Measurements from ENCODE around the gene MAGEC3.
"Not testable (repeated sequence)": the region's sequence is repeated elsewhere in the genome, so short reads cannot be mapped to it uniquely, and the experiment has no call there.

The MAGEC3 gene, protein sequence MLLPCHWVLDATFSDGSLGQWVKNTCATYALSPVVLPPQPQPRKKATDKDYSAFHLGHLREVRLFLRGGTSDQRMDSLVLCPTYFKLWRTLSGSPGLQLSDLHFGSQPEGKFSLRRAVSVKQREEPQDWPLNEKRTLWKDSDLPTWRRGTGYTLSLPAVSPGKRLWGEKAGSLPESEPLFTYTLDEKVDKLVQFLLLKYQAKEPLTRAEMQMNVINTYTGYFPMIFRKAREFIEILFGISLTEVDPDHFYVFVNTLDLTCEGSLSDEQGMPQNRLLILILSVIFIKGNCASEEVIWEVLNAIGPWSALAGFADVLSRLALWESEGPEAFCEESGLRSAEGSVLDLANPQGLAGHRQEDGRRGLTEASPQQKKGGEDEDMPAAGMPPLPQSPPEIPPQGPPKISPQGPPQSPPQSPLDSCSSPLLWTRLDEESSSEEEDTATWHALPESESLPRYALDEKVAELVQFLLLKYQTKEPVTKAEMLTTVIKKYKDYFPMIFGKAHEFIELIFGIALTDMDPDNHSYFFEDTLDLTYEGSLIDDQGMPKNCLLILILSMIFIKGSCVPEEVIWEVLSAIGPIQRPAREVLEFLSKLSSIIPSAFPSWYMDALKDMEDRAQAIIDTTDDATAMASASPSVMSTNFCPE

DNA sequence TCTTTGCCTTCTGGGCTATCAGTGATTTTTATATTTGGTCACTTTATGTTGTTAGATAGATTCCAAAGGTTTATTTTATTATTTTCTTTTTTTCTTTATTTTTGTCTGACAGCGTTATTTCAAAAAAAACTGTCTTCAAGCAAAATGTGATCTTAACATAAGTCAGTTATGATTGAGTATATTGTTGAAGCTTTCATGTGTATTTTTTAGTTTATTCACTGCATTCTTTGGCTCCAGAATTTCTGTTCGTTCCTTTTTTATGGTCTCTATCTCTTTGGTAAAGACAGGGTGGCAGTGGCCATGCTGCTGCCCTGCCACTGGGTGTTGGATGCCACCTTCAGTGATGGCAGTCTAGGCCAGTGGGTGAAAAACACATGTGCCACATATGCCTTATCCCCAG is at the start of gene MAGEC3:
Gene MAGEC3 (plus strand): TSS at position 301 of the 400 bp plus-strand sequence. CDS start 0 bp downstream, at position 301.
- DNase-seq: no peak

DNA sequence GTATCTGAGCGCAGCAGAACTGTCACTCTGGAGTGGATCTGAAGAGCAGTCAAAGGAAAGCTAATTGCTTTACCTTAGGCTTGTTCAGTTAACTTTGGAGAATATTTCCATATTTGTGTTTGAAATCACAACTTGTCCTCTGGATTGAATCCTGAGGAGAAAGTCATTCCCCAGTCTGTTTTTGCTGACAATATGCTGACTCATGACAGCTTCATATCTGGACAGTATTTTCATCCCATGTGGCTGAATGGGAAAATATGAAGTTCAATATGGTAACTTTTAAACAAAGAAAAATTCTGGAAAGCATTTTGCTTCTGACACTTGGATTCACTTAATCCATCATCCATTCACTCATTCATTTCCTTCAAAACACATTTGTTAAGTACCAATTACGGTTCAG is 46.3 kb upstream of the MAGEC3 start:
- DNase-seq: no peak

DNA sequence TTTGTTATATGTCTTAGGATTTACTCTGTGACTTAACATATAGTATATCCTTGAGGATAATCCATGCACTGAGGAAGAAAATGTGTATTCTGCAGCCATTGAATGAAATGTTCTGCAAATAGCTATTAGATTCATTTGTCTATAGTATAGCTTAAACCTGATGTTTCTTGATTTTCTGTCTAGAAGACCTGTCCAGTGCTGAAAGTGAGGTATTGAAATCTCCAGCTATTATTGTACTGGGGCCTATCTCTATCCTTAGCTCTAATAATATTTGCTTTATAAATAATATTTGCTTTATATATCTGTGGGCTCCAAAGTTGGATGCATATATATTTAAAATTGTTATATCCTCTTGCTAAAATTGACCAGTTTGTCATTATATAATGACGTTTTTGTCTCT is 26.7 kb upstream of the MAGEC3 start:
- DNase-seq: no peak

DNA sequence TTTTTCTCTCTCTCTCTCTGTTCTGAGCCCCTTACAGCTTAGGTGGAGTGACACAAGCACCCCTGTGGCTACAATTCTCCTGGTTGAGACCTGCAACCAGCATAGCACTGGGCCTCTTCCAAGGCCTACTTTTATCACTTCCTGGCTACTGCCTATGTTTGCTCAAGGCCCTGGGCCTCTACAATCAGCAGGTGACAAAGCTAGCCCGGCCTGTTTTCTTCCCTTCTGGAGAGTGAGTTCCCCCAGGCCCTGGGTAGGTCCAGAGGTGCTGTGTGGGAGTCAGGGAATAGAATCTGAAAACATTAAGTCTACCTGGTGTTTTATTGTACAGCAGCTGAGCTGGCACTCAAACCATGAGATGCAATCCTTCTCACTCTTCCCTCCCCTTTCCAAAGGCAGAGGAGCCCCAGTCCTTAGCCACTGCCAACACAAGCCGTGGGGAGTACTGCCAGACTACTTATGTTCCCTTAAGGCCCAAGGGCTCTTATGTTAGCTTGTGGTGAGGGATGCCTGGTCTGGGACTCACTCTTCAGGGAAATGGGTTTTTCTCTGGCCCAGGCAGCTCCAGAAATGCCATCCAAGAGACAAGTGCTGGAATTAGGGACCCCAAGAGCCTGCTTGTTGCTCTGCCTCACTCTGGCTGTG is 23.8 kb upstream of the MAGEC3 start:
- no peak for DNase-seq

DNA sequence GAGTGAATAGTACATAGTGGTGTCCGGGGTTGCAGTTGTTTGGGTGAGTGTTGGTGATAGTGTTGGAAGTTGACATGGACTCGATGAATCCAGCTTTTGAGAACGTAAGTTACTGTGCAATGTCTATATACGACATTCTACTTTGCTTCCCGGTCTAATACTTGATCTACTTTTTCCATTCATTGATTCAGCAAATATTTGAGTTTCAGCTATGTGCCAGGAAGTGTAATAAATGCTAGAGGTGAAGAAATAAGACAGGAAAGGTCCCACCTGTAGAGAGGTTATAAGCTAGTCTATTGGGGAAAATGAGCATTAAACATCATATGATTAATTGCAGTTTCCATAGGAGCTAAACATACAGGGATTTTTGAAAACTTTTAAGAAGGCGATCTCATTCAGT is 22.2 kb upstream of the MAGEC3 start:
- DNase-seq: no peak

DNA sequence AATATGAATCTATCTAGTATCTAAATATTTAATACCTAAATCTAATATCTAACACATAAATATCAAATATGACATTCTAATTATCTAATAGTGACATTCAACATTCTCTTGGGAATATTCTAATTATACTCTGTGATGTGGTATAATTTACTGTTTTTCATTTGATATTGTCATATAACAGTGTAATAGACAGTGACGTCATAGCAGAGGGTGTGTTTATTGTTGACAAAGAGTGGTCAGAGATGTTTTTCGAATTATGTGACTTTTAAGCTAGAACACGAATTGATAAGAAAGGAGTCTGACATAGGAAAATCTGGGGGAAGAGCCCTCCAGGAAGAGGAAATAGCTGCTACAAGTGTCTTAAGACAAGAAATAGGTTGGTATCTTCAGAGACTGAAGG is 5.9 kb upstream of the MAGEC3 start:
- DNase-seq: no peak

DNA sequence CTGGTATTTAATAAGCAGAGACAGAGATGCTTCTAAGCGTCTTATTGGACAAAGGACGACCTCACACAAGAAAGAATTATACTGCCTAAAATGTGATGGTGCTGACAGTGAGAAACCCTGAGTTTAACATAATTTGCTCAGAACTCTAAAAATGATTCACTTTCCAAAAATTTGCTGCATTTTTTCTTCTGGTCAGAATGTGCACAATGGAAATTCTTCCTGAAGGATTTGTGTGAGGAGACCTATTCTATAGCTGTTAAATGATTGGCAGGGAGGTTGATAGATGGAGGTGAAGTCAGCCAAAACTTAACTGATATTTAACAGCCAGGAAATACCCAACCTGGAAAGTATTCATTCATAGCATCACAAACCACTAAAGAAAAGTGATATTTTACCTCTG is 1.7 kb downstream of the MAGEC3 start:
- no peak for DNase-seq

DNA sequence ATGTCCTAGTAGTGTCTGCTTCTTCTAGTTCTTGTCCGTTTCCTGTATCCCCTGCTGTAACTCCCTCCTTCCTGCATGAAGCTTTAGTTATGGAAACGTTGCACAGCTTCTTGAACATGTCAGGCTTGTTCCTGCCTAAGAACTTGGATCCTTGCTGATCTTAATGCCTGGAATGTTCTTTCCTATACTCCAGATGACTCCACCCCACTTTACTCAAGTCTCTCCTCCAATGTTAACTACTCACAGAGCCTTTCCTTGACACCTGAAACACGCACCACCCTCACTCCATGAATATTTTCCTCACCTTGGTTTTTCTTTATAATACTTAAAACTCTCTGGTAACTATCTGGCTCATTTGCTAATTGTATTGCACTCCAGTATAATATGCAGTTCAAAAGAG is 19.4 kb downstream of the MAGEC3 start:
- DNase-seq: no peak

DNA sequence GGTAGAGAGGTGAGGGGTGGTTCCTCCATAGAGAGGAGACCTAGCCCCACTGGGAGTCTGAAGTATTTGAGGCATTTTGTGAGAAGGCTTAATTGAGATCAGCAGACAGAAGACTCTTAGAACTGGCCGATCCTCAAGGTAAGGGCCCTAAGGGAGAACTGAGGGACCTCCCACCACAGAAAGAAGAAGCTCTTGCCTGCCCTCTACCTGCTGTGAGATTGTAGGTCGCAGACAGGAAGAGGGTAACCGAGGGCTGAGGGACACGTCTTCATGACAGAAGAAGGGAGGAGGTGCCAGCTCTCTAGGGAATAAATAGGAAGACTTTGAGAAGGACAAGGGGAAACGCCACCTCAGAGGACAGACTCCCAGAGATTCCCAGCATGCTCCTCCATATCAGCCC is 41.5 kb downstream of the MAGEC3 start:
- DNase-seq: no peak

DNA sequence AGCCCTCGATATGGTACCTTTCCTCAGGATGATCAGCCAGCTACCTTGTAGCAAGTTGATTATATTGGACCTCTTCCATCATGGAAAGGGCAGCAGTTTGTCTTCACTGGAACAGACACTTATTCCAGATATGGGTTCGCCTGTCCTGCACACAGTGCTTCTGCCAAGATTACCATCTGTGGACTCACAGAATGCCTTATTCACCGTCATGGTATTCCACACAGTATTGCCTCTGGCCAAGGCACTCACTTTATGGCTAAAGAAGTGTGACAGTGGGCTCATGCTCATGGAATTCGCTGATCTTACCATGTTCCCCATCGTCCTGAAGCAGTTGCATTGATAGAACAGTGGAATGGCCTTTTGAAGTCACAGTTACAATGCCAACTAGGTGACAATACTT is 50.7 kb downstream of the MAGEC3 start:
- not testable (repeated sequence) for DNase-seq

DNA sequence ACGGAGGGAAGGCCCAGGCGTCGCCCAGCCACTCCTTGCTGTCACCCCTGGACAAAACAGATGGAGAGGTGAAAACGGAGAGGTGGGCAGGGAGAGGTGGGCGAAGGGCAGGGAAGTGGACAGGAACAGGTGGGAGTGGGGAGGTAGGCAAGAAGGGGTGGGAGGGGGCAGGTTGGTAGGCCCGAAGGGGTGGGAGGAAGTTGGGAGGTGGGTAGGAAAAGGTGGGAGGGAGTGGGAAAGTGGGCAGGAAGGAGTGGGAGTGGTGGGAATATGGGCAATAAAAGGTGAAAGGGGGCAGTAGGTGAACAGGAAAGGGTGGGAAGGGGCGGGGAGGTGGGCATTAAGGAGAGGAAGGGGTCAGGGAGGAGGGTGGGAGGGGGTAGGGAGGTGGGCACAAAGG is 56.6 kb downstream of the MAGEC3 start:
- no peak for DNase-seq

DNA sequence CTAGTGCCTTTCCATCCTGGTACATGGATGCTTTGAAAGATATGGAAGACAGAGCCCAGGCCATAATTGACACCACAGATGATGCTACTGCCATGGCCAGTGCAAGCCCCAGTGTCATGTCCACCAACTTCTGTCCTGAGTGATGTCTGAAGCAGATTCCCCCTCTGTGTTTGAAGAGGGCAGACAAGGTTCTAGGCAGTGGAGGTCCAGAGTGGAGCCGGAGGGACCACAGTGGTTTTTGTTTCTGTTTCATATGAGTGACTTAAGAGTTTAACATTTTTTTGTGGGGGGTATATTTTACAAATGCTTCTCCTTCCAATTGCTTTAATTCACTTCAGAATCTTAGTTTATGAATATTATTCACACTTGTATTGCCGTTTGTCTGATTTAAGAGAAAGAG is 59.6 kb downstream of the MAGEC3 start:
- DNase-seq: no peak

DNA sequence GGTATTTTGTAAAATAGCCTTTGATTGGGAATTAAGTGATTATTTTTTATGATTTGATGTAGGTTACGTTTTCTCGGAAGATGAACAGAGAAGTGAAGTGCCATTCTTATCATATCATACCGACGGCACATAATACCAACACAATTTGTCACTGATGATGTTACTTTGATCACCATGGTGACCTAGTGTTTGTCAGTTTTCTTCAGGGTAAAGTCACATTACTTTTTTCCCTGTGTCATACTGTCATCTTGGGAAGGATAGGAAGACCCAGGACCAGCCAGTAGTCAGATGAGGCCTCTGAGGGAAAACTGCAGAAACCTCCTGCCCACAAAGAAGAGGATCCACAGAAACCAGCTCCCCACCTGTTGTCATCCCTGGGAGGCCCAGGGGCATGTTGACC is 64.2 kb downstream of the MAGEC3 start:
- DNase-seq: no peak

DNA sequence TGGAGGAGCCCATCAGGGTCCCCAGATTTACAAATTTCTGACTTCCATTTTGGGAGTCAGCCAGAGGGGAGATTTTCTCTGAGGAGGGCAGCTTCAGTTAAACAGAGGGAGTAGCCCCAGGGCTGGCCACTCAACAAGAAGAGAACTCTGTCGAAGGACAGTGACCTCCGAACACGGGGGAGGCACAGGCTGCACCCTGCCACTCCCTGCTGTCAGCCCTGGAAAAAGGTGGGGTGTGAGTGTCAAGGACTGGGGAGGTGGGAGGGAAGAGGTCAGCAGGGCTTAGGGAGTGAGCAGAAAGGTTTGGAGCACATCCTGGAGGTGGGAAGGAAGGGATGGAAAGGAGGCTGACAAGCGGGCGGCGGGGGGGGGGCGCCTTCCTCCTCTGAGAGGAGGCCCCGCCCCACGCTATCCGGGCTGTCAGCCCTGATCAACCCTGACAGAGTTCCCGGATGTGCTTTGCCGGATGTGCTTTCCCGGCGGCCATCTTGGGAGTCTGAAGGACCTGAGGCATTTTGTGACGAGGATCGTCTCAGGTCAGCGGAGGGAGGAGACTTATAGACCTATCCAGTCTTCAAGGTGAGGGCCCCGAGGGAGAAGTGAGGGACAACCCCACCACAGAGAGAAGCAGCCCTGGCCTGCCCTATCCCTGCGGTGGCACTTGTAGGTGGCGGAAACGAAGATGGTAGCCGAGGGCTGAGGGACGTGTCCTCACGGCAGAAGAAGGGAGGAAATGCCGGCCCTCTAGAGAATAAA is 65.5 kb downstream of the MAGEC3 start, which contains the start of gene MAGEC1:
Gene MAGEC1 (plus strand): TSS at position 495 of the 756 bp plus-strand sequence. CDS start 1,179 bp downstream, outside the sequence.
- DNase-seq: no peak

DNA sequence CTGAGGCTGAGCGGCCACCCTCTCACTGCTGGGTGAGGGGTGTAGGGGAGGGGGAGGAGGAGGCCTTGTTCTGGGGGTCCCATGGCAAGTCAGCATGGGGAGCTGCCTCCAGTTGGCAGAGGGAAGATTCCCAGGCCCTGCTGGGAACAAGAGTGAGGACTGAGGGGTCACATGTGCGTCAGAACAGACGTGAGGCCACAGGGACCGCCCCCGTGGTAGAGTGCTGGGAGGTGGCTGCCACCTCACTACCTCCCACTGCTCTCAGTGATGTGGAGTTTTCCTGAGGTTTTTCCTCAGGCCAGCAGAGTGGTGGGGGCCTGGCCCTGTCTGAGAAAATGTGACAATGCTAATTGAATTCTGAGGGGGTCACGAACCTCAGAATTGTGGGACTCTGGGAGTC is 66.1 kb downstream of the MAGEC3 start:
- no peak for DNase-seq

DNA sequence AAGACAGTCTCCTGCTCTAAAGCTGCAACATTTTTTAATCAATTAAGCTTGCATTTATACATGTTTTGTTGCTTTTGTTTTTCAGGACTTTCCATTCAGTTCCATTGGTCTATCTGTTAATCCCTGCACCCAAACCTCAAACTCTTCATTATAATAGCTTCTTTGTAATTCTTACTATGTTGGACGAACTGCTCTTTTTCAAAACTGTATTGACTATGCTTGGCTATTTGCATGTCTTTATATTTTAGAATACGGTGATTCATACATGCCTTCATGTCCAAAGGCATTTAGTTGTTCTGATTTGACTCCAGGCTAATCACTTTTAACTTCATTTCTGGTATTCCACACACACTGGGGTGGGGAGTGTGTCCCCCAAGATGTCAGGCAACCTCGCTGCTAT is 79.7 kb downstream of the MAGEC3 start:
- no peak for DNase-seq

DNA sequence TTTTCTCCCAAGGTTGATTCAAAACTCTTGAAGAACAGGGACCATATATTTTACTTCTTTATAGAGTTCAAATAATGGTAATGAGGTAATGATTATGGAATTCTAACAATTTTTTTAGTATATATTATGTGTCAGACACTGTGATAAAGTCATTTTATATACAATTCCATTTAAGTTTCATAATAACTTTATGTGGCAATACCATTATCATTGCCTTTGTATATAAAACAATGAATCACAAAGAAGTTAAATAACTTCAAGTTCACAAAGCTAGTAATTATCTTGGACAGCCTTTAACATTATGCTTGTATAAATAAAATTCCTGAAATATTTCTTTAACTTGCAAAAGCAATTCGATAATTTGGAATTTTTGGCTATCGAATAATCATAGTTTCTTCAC is 86.2 kb downstream of the MAGEC3 start:
- DNase-seq: no peak

DNA sequence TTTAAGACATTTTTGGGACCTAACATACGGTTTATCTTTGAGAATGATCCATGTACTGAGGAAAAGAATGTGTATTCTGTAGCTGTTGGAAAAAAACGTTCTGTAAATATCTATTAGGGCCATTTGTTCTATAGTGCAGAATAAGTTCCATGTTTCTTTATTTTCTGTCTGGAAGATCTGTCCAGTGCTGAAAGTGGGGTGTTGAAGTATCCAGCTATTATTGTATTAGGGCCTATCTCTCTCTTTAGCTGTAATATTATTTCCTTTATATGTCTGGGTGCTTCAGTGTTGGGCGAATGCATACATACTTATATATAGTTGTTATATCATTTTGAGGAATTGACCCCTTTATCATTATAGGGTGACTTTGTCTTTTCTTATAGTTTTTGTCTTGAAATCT is 90.3 kb downstream of the MAGEC3 start:
- no peak for DNase-seq

DNA sequence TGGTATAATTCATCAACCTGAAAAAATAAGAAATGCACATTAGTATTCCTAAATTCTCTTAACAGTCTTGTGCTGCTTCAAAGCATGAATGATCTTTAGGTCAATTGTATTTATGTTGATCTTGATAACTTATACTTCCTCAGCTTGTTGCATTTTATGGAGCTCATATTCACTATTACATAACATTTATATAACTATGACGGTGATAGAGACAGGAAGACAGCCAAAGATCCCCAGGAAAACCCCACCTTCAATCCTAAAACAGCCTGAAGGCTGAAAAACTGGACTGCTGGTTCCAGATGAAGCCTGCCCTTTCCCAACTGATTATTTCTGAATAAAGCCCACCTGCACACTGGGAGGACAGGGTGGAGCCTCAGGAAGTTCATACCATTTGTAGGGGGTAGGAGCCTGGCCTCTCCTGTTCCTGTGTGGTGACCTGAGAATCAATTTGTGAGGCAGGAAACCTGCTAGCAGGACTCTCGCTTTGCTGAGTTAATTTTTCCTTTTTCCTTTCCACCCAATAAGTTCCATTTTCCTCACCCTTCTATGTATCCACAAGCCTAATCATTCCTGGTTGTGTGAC is 96.0 kb downstream of the MAGEC3 start:
- DNase-seq: no peak

DNA sequence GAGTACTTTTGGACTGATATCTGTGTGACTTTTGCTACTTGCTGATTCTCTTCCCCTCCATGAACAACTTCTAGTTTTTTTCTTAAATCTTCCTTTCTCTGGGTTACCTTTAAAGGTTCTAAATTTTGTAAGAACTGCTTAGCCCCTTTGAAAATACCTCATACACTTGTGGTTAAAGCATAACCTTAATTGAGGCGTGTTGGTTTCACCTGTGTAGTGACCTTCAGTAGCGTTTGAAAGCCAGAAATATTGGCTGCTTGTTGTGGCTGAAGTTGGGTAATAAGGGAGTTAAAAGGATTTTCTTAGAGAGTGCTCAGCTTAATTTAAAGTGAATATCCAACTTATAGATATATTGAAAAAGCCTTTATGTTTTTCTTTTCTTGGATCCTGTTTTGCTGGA is 97.5 kb downstream of the MAGEC3 start:
- no peak for DNase-seq

DNA sequence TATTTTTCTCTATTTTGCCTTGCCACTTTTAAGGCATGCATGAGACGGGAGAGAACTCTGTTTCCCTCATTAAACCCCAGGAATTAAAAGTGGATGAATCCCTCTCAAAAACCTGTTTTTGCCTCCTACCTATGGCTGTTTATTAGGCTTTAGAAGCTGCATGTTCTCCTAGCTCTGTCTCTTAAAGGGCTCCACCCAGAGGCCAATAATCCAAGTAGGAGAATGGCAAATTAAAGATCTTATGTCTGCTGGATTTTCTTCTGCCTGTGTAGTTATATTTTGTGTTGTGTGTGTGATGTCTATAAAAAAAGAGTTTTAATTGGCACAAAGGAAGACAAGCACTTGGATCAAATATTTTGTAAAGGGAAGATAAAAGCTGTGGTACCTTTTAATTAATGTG is 98.0 kb downstream of the MAGEC3 start:
- no peak for DNase-seq

DNA sequence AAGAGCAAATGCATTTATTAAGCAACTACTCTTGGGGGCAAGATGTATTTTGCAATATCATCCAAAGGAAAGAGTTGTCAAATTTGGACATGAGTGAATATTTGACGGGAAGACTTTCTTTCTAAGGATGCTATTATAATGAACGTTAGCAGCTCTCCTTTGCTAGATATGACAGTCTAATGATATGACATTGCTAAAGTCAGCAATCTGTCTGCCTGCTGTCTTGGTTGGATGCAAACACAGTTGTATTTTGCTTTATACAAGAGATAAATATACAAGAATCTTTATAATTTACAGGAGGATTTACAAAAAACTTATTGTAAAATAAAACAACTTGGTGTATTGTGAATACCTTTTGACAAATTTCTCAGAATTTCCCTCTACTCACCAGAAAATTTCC is 103.1 kb downstream of the MAGEC3 start:
- DNase-seq: no peak

DNA sequence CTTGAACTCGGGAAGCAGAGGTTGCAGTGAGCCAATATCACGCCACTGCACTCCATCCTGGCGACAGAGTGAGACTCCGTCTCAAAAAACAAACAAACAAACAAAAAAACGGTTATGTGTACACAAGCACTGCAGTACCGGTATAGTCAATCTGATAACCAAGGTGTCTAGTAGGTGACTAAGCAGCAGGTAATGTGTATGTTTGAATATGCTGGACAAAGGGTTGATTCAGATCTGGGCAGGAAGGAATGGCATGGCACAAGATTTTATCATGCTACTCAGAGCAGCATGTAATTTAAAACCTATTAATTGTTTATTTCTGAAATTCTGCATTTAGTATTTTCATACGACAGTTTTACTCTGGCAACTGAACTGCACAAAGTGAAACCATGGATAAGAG is 107.3 kb downstream of the MAGEC3 start:
- no peak for DNase-seq

All from NCI-H2081 treated with DMSO at 0.1 percent for 48 hours (cell line).